ENCODE results near the gene ITGB4. TPM values are rescaled to one million over a fixed set of nuclear protein-coding genes. Genes with fewer than 3 reads are reported as not detected.

The ITGB4 gene
- total RNA-seq, 2 donors from 2014 or later, result 3.4 to 5.1 TPM

DNA sequence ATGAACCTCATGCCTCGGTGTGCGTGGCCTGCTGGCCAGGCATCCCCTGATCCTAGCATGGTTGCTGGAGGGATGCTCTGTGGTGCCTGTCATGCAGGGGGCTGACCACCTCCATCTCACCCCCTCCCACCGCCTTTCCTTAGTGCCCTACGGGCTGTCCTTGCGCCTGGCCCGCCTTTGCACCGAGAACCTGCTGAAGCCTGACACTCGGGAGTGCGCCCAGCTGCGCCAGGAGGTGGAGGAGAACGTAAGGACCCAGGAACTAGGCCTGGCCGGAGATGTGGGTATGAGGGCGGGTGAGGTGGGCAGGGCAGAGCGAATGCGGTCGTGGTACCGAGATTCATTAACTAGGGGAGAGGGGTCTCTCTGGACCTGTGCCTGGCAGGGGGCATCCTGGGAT, 19.0 kb downstream of the ITGB4 start:
- 93 to 96% methylated on average over 11 to 17 of the region's 17 CpGs for WGBS, 2 experiments (ENCODE audit: insufficient coverage in 1 of 2, insufficient read length in 1 of 2)
- DNase-seq, result no peak
- H3K4me1 Mint-ChIP-seq, result no peaks in the 10 kb centered on the region
- Histone ChIP-seq H3K27ac (ENCODE audit: low read depth, low read length) (no peak overlapping the region), H3K4me1 (ENCODE audit: control insufficient read depth, insufficient read depth, low read length) (no peaks in the 10 kb centered on the region), H3K4me3 (ENCODE audit: low read length) (no peak overlapping the region), H3K36me3 (ENCODE audit: control insufficient read depth, insufficient read depth, low read length) (no peaks in the 10 kb centered on the region), H3K27me3 (ENCODE audit: control insufficient read depth, insufficient read depth, low read length, poor library complexity, severe bottlenecking) (no peaks in the 10 kb centered on the region), H3K9ac (ENCODE audit: extremely low read depth, low read length, poor library complexity, severe bottlenecking) (no peak overlapping the region), H3K9me3 (ENCODE audit: control insufficient read depth, low read length) (no peaks in the 10 kb centered on the region)
- no peak overlapping the region for H3K4me3 Mint-ChIP-seq
- no peaks in the 10 kb centered on the region for H3K36me3 Mint-ChIP-seq (ENCODE audit: low read depth)
- no peaks in the 10 kb centered on the region for H3K27me3 Mint-ChIP-seq (ENCODE audit: insufficient read depth)
- H3K27ac Mint-ChIP-seq, result no peak overlapping the region
- TF ChIP-seq, protein P1, sequence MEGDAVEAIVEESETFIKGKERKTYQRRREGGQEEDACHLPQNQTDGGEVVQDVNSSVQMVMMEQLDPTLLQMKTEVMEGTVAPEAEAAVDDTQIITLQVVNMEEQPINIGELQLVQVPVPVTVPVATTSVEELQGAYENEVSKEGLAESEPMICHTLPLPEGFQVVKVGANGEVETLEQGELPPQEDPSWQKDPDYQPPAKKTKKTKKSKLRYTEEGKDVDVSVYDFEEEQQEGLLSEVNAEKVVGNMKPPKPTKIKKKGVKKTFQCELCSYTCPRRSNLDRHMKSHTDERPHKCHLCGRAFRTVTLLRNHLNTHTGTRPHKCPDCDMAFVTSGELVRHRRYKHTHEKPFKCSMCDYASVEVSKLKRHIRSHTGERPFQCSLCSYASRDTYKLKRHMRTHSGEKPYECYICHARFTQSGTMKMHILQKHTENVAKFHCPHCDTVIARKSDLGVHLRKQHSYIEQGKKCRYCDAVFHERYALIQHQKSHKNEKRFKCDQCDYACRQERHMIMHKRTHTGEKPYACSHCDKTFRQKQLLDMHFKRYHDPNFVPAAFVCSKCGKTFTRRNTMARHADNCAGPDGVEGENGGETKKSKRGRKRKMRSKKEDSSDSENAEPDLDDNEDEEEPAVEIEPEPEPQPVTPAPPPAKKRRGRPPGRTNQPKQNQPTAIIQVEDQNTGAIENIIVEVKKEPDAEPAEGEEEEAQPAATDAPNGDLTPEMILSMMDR (conservative IDR thresholded peaks at IDR 0.05), result no peak
- H3K9me3 Mint-ChIP-seq, result no peaks in the 10 kb centered on the region

DNA sequence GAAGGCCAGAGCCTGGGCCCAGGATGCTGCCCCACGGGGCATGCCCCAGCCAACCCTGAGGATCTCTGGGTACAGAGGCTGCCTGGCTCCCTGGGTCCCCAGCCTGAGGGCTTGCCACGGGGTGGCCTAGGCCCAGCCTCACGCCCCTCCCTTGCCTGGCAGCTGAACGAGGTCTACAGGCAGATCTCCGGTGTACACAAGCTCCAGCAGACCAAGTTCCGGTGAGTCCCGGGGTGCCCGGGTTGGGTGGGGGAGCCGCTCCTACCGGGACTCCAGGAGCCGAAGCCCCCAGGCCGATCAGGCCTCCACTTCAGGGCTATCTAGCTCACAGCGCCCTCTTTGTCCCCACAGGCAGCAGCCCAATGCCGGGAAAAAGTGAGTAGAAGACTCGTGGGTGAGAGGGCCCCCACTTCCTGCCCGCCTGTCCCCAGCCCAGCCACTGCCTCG, 19.4 kb downstream of the ITGB4 start:
- no peaks in the 10 kb centered on the region for H3K4me1 ChIP-seq (ENCODE audit: control insufficient read depth, insufficient read depth, low read length)
- WGBS, 2 experiments (ENCODE audit: insufficient coverage in 1 of 2, insufficient read length in 1 of 2), result 84 to 89% methylated on average over 14 to 17 of the region's 17 CpGs
- Mint-ChIP-seq H3K27ac (no peak overlapping the region), H3K27me3 (ENCODE audit: insufficient read depth) (no peaks in the 10 kb centered on the region), H3K9me3 (no peaks in the 10 kb centered on the region), H3K4me3 (no peak overlapping the region), H3K4me1 (no peaks in the 10 kb centered on the region), H3K36me3 (ENCODE audit: low read depth) (no peaks in the 10 kb centered on the region)
- TF ChIP-seq, protein P1 (conservative IDR thresholded peaks at IDR 0.05), result no peak
- no peaks in the 10 kb centered on the region for H3K36me3 ChIP-seq (ENCODE audit: control insufficient read depth, insufficient read depth, low read length)
- no peaks in the 10 kb centered on the region for H3K9me3 ChIP-seq (ENCODE audit: control insufficient read depth, low read length)
- H3K9ac ChIP-seq (ENCODE audit: extremely low read depth, low read length, poor library complexity, severe bottlenecking), result no peak overlapping the region
- no peaks in the 10 kb centered on the region for H3K27me3 ChIP-seq (ENCODE audit: control insufficient read depth, insufficient read depth, low read length, poor library complexity, severe bottlenecking)
- no peak for DNase-seq
- H3K27ac ChIP-seq (ENCODE audit: low read depth, low read length), result no peak overlapping the region
- H3K4me3 ChIP-seq (ENCODE audit: low read length), result no peak overlapping the region

DNA sequence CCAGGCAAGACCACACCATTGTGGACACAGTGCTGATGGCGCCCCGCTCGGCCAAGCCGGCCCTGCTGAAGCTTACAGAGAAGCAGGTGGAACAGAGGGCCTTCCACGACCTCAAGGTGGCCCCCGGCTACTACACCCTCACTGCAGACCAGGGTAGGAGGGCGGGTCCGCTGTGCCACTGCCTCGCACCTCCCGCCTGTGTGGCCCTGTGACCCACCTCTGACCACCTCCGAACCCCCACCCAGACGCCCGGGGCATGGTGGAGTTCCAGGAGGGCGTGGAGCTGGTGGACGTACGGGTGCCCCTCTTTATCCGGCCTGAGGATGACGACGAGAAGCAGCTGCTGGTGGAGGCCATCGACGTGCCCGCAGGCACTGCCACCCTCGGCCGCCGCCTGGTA, 21.1 kb downstream of the ITGB4 start:
- 90 to 94% methylated on average over 9 to 25 of the region's 25 CpGs for whole genome bisulfite sequencing, 2 experiments (ENCODE audit: insufficient coverage in 1 of 2, insufficient read length in 1 of 2)
- no peak overlapping the region for H3K27ac ChIP-seq (ENCODE audit: low read depth, low read length)
- H3K9ac ChIP-seq (ENCODE audit: extremely low read depth, low read length, poor library complexity, severe bottlenecking), result no peak overlapping the region
- no peak overlapping the region for H3K4me3 ChIP-seq (ENCODE audit: low read length)
- DNase-seq, result no peak
- Mint-ChIP-seq H3K36me3 (ENCODE audit: low read depth) (no peaks in the 10 kb centered on the region), H3K27ac (no peak overlapping the region), H3K4me1 (no peaks in the 10 kb centered on the region), H3K27me3 (ENCODE audit: insufficient read depth) (no peaks in the 10 kb centered on the region), H3K4me3 (no peak overlapping the region), H3K9me3 (no peaks in the 10 kb centered on the region)
- H3K27me3 ChIP-seq (ENCODE audit: control insufficient read depth, insufficient read depth, low read length, poor library complexity, severe bottlenecking), result no peaks in the 10 kb centered on the region
- H3K4me1 ChIP-seq (ENCODE audit: control insufficient read depth, insufficient read depth, low read length), result no peaks in the 10 kb centered on the region
- TF ChIP-seq, protein P1 (conservative IDR thresholded peaks at IDR 0.05), result no peak
- H3K36me3 ChIP-seq (ENCODE audit: control insufficient read depth, insufficient read depth, low read length), result no peaks in the 10 kb centered on the region
- no peaks in the 10 kb centered on the region for H3K9me3 ChIP-seq (ENCODE audit: control insufficient read depth, low read length)
